ENCODE results near the gene BRD2.

DNA sequence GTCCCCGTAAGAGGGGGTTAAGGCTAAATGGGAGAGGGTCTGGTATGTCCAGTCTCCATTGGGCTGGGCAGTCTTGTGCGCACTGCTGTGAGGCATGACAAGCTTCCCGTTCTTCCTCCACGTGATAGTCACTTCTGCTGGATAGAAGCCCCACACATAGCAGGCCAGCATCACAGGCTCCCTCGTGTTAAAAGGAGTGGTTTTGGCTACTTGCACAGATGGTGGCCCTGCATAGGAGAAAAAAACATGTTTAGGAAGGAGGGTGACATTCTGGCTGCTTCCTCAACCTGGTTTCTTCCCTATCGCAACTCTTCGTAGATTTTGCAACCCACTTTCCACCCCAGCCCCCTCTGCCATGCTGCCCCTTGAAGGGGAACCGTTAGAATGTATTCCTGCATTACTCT is 31.2 kb upstream of the BRD2 start:
- no peak for TF ChIP-seq POLR2AphosphoS5 (IDR thresholded peaks at IDR 0.05; ENCODE audit: low read depth, low read length)
- no peak for TF ChIP-seq TAF1 (IDR thresholded peaks at IDR 0.05; ENCODE audit: borderline replicate concordance, insufficient read depth, low read length)
- TF ChIP-seq SIN3A (IDR thresholded peaks at IDR 0.05; ENCODE audit: borderline replicate concordance, insufficient read depth, low read length): no peak
- TF ChIP-seq, protein P1, sequence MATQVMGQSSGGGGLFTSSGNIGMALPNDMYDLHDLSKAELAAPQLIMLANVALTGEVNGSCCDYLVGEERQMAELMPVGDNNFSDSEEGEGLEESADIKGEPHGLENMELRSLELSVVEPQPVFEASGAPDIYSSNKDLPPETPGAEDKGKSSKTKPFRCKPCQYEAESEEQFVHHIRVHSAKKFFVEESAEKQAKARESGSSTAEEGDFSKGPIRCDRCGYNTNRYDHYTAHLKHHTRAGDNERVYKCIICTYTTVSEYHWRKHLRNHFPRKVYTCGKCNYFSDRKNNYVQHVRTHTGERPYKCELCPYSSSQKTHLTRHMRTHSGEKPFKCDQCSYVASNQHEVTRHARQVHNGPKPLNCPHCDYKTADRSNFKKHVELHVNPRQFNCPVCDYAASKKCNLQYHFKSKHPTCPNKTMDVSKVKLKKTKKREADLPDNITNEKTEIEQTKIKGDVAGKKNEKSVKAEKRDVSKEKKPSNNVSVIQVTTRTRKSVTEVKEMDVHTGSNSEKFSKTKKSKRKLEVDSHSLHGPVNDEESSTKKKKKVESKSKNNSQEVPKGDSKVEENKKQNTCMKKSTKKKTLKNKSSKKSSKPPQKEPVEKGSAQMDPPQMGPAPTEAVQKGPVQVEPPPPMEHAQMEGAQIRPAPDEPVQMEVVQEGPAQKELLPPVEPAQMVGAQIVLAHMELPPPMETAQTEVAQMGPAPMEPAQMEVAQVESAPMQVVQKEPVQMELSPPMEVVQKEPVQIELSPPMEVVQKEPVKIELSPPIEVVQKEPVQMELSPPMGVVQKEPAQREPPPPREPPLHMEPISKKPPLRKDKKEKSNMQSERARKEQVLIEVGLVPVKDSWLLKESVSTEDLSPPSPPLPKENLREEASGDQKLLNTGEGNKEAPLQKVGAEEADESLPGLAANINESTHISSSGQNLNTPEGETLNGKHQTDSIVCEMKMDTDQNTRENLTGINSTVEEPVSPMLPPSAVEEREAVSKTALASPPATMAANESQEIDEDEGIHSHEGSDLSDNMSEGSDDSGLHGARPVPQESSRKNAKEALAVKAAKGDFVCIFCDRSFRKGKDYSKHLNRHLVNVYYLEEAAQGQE (IDR thresholded peaks at IDR 0.05; ENCODE audit: insufficient read depth in 1 of 2, low read depth in 2 of 2, low read length in 2 of 2): no peak
- no peak for TF ChIP-seq FOXP2 (optimal IDR thresholded peaks at IDR 0.05; ENCODE audit: borderline replicate concordance, extremely low read depth, extremely low read length, insufficient read depth)
